CD4-positive, alpha-beta T cell treated with Interleukin-10 for 1 hour (primary cell): ENCODE results near the gene PKNOX1.
"Not testable (repeated sequence)": the region's sequence is repeated elsewhere in the genome, so short reads cannot be mapped to it uniquely, and the experiment has no call there.

Experiments used
- DNase-seq: peaks from one replicate; pipeline ENCODE4 v3.0.0-alpha.2; 2020

Gene PKNOX1

DNA sequence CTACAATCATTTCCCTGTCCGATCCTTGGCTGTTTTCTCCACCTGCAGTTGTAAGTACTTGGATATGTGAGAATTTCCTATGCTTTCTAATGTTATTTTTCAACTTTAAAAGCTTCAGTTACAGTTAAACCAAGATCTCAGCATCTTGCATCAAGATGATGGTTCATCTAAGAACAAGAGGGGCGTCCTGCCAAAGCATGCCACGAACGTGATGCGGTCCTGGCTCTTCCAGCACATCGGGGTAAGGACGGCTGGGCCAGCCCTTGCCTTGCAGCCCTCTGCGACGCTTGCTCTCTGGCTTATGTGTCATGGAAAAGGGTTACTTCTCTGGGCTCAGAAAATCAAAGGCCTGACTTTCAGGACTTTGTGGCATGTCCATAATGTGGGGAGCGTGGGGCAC is 46.8 kb downstream of the PKNOX1 start:
- no peak for DNase-seq

DNA sequence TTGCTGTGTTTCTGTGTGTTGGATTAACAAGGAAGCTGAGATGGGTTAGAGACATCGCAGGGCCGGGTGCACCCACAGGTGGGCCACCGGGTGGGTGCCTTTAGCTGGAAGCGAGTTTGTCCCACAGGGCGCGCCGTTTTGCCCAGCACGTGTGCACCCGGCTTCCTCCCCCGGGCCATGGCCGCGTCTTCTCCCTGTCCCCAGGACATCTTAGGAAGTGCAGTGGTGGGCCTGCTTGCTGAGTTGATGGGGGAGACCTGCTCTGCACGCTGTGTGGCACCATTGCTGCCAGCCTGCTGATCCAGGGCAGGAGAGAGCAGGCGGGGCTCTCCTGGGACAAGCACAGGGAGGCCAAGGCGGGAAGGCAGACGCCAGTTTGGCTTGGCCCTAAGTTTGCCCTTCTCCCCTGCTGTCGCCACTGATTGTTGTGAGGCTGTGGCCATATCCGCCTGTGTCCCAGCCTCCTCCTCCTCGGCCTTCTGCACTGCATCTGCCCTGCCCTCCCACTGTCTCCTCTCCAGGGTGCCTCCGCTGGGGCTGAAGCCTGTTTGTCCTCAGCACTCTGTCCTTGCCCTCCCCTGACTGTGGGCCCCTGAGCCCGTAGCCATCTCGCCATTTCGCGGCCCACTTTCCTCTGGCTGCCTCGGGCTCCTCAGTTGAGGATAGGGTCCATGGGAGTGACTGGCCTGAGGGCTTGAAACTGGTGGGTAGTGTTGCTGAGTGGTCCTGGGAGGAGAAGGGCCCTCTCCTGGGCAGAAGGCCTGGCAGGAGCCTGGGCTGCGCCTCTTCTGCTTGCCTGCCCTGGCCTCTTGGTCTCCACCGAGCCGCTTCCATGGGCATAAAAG is 47.6 kb downstream of the PKNOX1 start:
- DNase-seq, result no peak

DNA sequence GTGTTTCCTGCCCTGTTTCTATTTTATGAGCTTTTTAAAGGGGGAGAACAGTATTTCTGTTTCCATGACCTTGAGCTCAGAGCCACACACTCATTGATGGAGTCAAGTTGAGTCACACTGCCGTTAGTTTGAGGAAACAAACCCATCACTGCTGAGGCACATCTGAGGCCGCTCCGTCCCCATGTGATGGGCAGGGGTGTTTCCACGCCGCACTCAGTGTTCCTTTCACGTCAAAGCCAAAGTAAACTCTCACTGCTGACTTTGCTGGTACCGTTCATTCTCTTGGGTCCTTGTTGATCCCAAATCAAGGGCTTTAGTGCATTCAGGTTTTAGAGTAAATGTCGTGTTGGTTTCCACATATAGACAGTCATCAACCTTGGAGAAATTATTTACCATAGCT is 48.8 kb downstream of the PKNOX1 start:
- no peak for DNase-seq

GRCh38 chr21:43024439-43025136 is 50.2 kb downstream of the PKNOX1 start:
- no peak for DNase-seq

DNA sequence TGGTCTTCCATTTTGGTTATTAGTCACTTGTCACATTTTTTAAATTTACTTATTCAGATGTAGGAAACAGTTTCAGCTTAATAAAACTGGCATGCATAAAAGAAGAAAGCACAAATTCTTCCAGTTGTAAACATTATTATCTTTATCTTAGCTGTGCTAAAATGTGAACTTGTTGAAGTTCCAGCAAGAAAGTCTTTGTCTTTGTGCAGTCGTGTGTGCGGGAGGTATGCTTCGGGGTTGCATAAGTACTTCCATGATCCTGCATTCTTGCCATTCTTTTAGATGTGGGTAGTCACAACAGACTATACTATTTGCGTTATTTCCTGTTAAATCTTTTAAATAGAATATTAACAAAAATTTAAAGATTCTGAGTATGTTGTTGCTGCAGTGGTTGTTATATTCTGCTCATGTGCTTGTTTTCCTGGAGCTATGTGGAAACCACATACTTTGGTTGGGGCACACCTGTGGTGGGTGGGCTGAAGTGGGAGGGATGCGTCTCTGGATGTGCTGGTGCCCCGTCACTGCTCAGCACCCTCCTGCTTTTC is 51.3 kb downstream of the PKNOX1 start:
- no peak for DNase-seq

- no peak for DNase-seq
Observed at GRCh38 chr21:43027846-43028731, 53.7 kb downstream of the PKNOX1 start.

GRCh38 chr21:43029785-43030184 is 55.4 kb downstream of the PKNOX1 start:
- no peak for DNase-seq

DNA sequence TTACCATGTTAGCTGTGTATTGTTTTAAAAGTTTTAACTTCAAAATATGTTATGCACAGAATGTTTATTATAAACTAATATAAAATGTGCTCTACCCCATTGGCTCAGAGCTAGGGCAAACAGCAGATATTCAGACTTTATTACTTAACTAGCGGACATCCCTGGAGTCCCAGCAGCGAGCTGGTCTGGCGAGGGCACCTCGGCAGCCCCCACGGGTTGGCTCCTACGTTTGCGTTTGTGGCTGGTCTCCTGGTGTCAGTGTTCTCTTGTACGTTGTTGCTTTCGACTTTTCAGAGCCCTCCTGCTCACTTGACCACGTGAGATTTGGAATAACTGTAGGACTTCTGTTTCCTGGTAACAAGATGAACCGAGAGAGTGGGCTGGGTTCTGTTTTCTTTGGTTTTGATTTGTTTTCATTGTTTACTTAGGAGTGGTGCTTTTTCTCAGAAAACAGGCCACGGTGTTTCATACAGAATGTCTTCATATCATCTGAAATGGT is 56.8 kb downstream of the PKNOX1 start:
- no peak for DNase-seq

DNA sequence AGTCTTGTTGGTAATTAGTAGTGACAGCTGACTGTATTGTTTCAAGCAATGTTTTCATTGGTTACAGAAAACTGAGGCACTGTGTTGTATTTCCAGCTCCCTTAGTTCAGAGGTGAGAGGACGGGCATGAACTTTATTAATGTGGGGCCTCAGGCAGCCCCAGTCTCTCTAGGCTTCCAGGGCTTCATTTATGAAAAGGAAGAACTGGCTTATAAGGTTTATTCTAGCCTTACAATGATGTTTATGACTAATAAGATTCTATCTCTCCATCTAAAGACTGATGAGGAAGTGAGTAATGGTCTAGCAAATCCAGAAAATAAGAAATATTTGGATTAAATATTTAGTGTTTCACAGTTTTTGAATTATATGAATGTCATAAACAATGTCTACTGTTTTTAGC is 59.7 kb downstream of the PKNOX1 start:
- no peak for DNase-seq

GRCh38 chr21:43034826-43035225 is 60.5 kb downstream of the PKNOX1 start:
- DNase-seq, result no peak

DNA sequence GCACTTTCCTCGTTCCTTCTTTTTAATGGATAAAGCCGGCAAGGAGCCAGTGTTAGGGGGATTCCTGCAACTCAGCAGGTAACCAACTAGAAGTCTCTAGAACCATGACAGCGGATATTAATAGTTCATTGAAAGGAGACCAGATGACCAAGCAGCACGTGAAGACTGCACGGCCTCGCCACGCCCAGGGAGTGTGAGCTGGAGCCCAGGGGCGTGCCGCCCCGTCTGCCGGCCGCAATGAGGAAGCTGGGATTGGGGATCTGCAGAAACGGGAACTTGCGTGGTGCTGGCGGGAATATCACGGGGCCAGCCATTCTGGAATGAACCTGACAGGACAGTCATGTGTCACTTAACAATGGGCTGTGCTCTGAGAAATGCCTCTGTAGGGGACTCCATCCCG is 62.5 kb downstream of the PKNOX1 start:
- not testable (repeated sequence) for DNase-seq

DNA sequence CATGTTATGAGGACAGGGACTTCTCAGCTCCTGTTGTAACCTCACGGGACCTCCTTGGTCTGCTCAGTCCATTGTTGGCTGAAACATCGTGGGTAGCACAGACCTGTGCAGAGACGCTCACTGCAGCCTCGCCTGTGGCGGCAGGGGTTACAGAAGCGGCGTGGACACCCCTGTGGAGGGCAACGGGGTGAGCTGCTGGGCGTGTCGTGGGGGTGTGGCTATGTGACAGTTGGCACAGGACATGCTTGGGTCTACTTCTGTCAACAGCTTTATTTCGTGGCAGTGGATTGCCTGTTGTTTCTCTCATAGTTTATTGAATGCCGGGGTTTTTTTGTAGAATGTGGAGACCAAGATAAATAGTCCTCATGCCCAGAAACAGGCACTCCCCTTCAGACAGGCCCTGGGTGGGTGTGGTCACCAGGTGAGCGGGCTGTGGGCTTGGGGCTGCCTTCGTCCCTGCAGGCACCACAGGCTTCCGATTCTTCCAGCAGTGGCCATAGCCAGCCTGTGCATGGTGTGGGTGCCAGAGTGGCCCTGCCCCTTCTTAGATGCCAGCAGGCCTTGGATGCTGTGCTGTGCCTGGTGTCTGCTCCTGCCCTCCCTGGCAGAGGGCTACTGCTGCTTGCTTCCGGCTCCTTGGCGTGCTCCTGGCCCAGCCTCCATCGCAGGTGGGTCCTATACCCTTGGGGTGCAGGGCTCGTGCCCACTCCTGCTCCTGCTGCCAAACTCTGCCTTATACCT is 63.7 kb downstream of the PKNOX1 start:
- DNase-seq, result not testable (repeated sequence)

- not testable (repeated sequence) for DNase-seq
Observed at GRCh38 chr21:43038659-43039044, 64.3 kb downstream of the PKNOX1 start.

DNA sequence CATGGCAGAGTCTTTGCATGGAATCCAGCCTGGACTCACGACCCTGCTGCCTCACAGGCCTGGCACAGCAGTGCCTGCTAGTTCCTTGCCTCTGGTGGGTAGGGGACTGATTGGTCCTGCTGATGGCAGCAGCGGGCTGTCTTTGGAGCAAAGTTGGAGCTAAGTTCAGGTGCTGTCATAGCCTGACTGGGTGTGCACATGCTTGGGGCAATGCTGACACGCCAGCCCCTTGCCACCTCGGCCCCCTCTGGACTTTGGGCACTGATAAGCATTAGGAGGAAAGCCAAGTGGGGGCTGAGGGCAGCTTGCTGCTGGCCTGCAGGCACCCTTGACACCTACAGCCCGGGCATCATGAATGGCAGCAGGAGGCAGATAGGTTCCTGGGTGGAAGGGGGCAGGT is 67.8 kb downstream of the PKNOX1 start:
- not testable (repeated sequence) for DNase-seq

DNA sequence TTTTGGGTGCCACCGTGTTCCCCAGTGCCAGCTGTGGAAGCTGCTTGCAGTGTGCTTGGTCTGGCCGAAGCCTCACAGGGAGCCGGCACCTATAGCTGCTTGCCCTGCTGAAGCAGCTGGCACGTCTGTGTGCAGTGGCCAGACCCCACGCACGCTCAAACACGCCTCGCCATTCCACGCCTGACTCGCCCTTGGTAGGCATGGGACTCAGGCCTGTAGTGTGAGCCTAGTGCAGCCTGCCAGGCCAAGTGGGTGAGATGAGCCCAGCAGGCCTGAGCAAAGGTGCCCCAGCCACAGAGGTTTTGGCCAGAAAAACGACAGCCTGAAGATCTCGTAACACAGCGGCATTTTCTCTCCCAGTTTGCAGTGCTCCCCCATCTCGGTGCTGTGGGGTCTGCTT is 68.9 kb downstream of the PKNOX1 start:
- DNase-seq, result not testable (repeated sequence)

GRCh38 chr21:43044547-43044946 is 70.2 kb downstream of the PKNOX1 start:
- DNase-seq, result not testable (repeated sequence)

- DNase-seq, result not testable (repeated sequence)
Observed at GRCh38 chr21:43045165-43045875, 71.0 kb downstream of the PKNOX1 start.

GRCh38 chr21:43045876-43046821 is 71.8 kb downstream of the PKNOX1 start:
- DNase-seq, result not testable (repeated sequence)

DNA sequence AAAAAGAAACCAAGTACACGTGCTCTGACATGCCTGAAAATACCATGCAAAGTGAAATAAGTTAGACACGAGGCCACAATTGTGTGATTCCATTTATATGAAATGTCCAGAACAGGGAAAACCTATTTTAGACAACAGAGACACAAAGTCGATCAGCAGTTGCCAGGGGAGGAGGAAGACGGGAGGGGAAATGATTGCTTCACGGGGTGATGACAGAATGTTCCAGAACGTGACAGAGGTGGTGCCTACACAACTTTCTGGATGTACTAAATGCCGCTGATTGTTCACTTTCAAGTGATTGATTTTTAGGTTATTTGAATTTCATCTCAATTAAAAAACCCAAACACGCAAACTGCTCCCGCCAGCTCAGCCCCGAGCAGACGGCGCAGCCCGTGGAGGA is 78.8 kb downstream of the PKNOX1 start:
- DNase-seq, result not testable (repeated sequence)
